HG03460 (cell line): ENCODE data around the gene SLC17A9.
A peak's percentile ranks its signal among the peaks of the same experiment; 100 is the strongest.

Source experiments
- ATAC-seq: cut with Tn5 transposase; IDR thresholded peaks from one replicate; pipeline ENCODE4 v1.9.1; 2021; ENCODE audit not compliant: unreplicated experiment

The SLC17A9 gene

DNA sequence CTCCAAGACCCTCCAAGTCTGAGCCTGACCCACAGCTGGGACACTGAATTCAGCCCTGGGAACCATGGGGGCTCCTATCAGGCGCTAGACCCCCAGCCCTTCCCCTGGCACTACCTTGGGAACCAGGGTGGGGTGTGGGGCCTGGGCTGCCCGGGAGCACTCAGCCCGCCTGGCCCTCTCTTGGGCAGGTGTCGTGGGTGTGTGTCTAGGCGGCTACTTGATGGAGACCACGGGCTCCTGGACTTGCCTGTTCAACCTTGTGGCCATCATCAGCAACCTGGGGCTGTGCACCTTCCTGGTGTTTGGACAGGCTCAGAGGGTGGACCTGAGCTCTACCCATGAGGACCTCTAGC is 14.6 kb downstream of the SLC17A9 start:
- ATAC-seq: no peak

DNA sequence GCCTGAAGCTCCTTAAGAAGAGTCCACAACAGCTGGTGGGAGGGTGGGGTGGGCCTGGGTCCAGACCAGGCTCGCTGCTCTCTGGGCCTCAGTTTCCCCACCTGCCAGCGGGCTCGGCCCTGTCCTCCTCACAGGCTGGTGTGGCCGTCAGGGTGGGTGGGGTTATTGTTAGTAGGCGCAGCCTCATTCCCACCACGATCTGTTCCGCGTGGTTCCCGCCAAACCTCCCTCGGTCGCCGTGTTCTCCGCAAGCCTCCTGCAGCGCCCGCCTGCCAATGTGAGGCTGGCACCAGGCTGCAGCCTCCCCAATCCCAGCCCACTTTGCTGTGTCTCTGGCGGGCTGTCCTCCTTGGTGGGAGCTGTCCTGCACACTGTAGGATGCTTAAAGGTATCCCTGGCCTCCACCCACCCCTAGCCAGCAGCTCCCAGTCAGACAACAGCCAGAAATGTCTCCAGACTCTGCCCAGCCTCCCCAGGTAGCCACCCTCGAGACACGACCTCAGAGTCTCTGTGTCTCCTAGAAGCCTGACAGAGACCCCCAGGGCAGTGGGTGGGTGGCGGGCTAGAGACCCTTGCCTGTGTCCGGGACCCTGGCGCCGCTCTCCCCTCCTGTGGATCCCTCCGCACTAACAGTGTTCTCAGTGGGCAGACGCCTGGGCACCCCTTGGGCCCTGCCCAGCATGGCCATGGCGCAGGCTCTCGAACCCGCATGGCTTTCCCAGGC is 15.3 kb downstream of the SLC17A9 start:
- no peak for ATAC-seq

DNA sequence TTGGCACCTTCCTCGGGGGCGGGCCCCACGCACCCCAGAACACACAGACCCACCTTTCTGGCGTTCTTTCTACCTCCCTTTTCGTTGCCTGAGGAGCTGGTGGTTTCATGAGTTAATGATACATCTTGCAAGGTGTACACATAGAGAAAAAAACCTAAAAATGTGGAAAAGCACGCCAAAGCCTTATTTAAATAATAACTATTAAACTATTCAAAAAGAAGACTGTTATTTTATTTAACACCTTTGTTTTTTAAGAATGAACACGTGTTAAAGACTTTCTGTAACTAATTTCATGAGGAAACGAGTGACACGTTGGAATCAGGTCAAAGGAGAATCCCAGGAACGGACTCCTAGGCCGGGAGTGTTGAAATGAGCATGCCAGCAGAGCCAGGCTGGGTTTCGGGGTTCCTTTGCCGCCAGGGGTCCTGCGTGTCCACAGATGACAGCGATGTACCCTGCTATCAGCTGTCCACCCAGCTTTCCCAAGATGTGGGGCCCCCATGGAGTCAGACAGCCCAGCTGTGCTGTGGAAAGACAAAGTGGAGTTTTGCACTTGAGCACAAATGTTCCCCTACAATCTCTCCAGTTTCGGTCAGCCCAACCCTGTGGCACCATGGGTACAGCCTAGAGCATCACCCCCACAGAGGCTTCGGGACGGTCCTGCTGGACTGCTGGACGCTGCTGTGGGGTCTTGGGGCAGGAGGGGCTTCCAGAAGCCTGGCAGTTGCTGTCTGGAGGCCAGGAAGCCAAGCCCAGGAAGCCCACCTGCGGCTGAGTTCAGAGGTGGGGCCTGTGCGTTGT is 16.1 kb downstream of the SLC17A9 start:
- ATAC-seq: no peak

DNA sequence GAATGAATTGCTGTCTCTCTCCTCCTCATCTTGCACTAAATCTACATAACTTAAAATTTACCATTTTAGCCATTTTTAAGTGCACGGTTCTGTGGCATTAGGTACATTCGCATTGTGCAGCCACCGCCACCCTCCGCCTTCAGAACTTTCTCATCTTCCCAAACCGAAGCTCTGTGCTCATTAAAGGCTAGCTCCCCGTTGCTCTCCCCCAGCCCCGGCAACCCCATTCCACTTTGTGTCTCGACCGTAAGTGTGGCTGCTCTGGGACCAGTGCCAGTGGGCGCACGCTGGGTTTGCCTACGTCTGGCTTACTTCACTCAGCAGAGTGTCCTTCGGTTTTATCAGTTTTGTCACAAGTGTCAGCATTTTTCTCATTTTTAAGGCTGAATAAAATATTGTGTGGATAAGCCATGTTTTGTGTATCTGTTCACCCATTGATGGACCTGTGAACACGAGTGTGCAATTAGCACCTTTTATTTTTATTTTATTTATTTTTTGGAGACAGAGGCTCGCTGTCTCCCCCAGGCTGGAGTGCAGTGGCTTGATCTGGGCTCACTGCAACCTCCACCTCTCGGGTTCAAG is 16.8 kb downstream of the SLC17A9 start:
- ATAC-seq: no peak

DNA sequence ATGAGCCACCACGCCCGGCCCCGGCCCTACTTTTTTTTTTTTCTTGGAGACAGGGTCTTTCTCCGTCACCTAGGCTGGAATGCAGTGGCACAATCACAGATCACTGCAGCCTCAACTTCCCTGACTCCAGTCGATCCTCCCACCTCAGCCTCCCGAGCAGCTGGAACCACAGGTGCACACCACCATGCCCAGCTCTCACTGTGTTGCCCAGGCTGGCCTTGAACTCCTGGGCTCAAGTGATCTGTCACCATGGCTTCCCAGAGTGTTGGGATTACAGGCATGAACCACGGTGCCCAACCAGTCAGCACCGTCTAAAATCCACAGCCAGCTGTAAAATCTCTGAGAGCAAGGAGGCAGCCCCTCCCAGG is 17.4 kb downstream of the SLC17A9 start:
- ATAC-seq: no peak

DNA sequence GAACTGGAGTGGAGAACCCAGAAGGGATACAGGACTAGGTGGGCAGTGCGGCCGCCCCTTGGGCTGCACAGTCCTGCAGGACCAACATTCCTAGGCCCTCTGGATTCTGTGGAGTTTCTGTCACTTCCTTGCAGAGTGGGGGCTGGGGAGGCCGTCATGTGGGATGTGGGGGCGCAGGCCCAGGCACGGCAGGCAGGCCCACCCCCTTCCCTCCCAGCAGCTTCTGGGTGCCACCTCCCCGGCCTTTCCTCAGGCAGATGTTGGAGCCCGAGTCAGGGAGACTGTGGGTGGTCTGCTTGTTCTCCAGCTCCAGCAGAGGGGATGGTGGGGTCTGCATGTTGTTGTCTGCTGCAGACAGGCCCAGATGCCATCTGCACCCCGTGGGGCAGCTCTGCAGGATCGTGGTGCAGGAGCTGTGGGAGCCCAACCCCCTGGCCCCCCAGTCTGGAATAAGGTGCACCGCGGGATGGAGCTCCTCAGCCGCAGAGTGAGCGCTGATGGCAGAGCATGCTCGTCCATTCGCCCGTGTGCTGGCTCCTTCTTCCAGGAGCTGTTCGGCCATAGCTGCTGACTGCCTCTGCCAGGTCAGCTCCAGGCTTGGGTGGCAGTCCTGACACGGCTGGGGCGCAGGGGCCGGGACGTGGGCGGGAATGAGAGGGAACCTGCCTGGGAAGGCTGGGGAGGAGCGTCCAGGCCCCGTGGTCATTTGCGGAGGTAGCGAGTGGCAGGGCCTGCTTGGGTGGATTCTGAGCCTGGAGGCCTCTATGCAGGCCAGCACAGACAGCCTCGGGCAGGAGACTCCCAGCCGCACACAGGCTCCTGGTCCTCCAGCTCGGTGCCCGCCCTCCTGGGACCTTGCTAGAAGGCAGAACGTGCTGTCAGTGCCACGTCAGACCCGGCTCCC is 18.1 kb downstream of the SLC17A9 start:
- no peak for ATAC-seq

DNA sequence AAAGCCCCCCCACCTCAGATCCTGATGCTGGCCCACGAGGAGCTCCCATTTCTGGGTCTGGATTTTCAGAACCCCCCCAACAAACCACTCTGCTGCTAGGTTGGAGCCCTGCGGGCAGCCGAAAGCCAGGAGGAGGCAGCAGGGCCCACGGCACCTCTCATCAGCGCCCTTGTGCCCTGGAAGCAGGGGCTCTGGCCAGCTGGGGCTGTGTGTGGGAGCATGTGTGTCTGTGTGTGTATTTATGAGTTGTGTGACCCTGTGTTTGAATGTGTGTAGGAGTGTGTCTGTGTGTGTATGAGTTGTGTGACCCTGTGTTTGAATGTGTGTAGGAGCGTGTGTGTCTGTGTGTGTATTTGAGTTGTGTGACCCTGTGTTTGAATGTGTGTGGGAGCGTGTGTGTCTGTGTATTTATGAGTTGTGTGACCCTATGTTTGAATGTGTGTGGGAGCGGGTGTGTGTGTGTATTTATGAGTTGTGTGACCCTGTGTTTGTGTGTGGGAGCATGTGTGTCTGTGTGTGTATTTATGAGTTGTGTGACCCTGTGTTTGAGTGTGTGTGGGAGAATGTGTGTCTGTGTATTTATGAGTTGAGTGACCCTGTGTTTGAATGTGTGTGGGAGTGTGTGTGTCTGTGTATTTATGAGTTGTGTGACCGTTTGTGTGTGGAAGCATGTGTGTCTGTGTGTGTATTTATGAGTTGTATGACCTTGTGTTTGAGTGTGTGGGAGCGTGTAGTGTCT is 18.9 kb downstream of the SLC17A9 start:
- ATAC-seq: no peak

DNA sequence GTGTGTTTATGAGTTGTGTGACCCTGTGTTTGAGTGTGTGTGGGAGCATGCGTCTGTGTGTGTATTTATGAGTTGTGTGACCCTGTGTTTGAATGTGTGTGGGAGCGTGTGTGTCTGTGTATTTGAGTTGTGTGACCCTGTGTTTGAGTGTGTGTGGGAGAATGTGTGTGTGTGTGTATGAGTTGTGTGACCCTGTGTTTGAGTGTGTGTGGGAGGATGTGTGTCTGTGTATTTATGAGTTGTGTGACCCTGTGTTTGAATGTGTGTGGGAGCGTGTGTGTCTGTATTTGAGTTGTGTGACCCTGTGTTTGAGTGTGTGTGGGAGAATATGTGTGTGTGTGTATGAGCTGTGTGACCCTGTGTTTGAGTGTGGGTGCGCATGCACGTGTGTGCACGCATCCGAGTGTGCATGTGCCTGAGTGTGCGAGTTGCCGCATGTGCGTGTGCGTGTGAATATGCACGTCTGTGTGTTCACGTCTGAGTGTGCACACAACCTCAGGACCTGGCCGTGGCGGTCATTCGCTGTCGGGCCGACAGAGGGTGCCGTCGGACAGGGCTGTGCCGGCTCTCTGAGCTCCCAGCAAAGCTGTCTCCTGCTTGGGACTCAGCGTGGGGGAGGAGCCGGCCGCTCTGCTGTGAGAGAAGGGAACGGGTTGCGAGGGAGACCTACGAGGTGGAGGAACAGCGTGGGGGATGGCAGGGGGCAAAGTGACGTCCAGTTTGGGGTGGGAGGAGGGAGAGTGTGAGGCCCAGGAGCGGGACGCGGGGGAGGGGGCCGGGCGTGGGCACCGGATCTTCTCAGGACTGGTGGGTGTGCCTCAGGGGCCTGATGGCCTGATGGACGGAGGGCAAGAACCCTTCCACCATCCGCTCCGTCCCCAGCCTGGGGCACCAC is 19.7 kb downstream of the SLC17A9 start:
- ATAC-seq: no peak

DNA sequence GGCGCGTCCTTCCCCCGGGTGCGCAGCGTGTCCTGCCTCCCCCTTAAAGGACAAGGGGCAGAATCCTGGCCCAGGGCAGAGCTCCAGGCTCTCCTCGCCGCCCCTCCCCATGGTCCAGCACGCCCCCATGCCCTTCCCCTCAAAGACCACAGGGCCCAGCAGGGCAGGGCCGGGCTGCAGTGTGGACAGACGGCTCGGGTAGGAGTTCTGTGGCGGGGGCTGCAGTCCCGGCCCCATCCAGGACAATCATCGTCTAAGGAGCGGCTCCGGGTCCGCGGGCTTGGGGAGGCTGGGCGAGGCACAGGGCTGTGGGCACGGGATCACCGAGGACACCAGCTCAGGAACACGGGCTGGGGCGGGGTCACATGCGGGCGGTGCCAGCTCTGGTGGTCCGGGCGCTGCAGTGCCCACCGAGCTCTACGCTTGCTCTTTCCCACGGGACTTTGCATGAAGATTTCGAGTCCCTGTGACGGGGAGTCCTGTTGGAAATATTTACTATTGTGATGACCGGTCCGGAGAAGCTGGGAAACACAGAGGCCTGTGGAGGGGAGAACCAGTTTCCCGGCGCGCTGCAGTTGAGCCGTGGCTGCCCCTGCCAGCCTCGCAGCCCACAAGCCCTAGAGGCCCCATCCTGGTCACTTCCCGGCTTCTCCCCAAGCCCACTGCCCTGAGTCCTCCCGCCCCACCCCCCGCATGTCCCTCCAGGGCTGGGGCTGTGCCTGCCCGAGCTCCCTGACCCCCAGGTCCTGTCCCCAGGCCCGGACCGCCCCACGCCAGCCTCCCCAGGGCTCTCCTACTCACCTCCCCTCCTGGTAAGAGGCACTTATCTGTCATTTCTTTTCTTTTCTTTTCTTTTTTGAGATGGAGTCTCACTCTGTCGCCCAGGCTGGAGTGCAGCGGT is 20.6 kb downstream of the SLC17A9 start:
- ATAC-seq: no peak

GRCh38 chr20:62975251-62975760 is 22.8 kb downstream of the SLC17A9 start:
- no peak for ATAC-seq

- ATAC-seq: no peak
Observed at GRCh38 chr20:62975812-62976508, 23.5 kb downstream of the SLC17A9 start.

- no peak for ATAC-seq
Observed at GRCh38 chr20:62976886-62977285, 24.4 kb downstream of the SLC17A9 start.

DNA sequence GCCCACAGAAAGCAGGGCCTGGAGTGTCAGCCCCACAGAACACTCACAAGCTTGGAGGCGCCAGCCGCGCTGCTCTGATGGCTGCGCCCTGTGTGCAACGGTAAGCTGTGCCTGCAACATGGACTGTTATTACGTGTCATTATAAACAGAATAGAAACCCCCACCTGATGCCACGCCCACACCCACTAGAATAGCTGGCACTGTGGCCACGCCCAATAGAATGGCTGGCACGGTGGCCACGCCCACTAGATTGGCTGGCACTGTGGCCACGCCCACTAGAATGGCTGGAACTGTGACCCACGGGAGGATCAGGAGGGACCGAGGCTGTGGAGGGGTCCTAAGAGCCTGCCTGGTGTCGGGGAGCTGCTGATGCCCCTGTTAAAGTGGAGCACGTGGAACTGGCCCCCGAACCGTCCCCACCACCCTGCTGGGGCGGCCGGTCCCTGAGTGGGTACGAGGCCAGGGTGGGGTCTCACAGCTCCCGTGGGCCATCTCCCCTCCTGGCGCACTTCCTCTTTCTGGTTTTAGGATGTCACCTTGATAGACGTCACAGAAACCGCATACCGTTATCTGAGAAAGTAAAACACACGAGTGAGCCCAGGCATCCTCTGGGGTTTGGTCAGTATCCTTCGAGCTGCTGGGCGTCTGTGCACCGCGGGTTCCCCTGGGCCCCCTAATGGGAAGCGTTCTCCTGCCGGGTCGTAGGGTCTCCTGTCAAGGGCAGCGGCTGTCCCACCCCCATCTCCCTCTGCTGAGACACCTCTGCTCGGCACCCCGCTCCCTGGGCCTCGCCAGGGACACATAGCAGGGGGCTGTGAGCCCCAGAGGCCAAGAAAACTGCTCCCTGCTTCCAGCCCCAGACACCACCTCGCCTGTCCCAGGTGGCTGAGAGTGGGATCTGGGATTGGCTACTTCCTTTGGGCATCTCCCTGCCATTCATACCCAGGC is 25.4 kb downstream of the SLC17A9 start:
- ATAC-seq: peak; percentile 47

- no peak for ATAC-seq
Observed at GRCh38 chr20:62978561-62978943, 26.0 kb downstream of the SLC17A9 start.

- no peak for ATAC-seq
Observed at GRCh38 chr20:62979310-62979709, 26.8 kb downstream of the SLC17A9 start.

GRCh38 chr20:62979876-62980373 is 27.4 kb downstream of the SLC17A9 start:
- no peak for ATAC-seq
